GM12878 (cell line): ENCODE measurements around the gene RCAN1. TPM values are rescaled to one million over a fixed set of nuclear protein-coding genes. Genes with fewer than 3 reads are reported as not detected.

Experiments used
- ATAC-seq: fragments of 200-7000 bp; cut with Tn5 transposase; 3 replicates; pipeline ENCODE4 v1.9.1; 2020; ENCODE audit warnings: mild to moderate bottlenecking, moderate library complexity
- BruUV-seq: library from RNA; stranded (reverse); fragments of 400-500 nt; replicated peaks from 2 replicates; lab custom pipeline; 2021; lab: Mats Ljungman, UMichigan
- CTCF ChIA-PET: fragments of 300-600 bp; sonication (Branson Sonifier 250); formaldehyde crosslinking; extraction: SDS; loops from one replicate; lab custom pipeline; 2021; ENCODE audit warnings: inconsistent platforms; lab: Yijun Ruan, JAX
- POLR2A ChIA-PET: fragments of 350-600 bp; formaldehyde crosslinking; extraction: SDS; loops from one replicate; lab custom pipeline; 2021; ENCODE audit warnings: inconsistent platforms; lab: Charles Lee
- RAD21 ChIA-PET: fragments of 300-600 bp; sonication (Branson Sonifier 250); formaldehyde crosslinking; loops from one replicate; lab custom pipeline; 2023; ENCODE audit warnings: antibody characterized with exemption; ENCODE audit not compliant: unreplicated experiment; lab: Charles Lee
- SMC1A ChIA-PET: fragments of 300-600 bp; sonication (Branson Sonifier 250); formaldehyde crosslinking; loops from one replicate; lab custom pipeline; 2023; ENCODE audit not compliant: unreplicated experiment, uncharacterized antibody; lab: Charles Lee
- DNase-seq: peaks from one replicate; pipeline ENCODE4 v3.0.0-alpha.2; 2011; ENCODE audit warnings: low read depth, low spot score
- FAIRE-seq: peaks from 3 replicates; lab custom pipeline; 2011; peaks lifted over from hg19 to GRCh38; lab: Jason Lieb, UNC
- H2AFZ ChIP-seq: 2 replicates; pipeline ENCODE4 v1.6.0; 2011; ENCODE audit warnings: low read depth, low read length, control low read depth; ENCODE audit not compliant: control insufficient read depth
- H3K27ac ChIP-seq: 2 replicates; pipeline ENCODE4 v1.5.1; 2011; ENCODE audit warnings: control low read depth; ENCODE audit not compliant: control insufficient read depth, insufficient read depth
- H3K27me3 ChIP-seq, 2 experiments: replicated peaks in 1 of 2; 2 replicates each; pipeline versions ENCODE4 v1.6.0 to v1.6.1; 2011; ENCODE audit warnings: low read length in 1 of 2; ENCODE audit not compliant: control insufficient read depth in 2 of 2, insufficient read depth in 2 of 2
- H3K36me3 ChIP-seq, 2 experiments: 2 replicates each; pipeline ENCODE4 v1.5.1; 2011; ENCODE audit warnings: low read length in 1 of 2; ENCODE audit not compliant: control insufficient read depth in 2 of 2, insufficient read depth in 2 of 2
- H3K4me1 ChIP-seq: 2 replicates; pipeline ENCODE4 v1.6.1; 2011; ENCODE audit warnings: mild to moderate bottlenecking, low read length, moderate library complexity, mixed read lengths; ENCODE audit not compliant: control insufficient read depth, insufficient read depth
- H3K4me2 ChIP-seq: 2 replicates; pipeline ENCODE4 v1.6.0; 2011; ENCODE audit warnings: control low read depth; ENCODE audit not compliant: control insufficient read depth, insufficient read depth
- H3K4me3 ChIP-seq: fragments of 200-600 bp; sonication (generic); 2 replicates; pipeline ENCODE4 v1.5.1; 2016
- H3K79me2 ChIP-seq: 2 replicates; pipeline ENCODE4 v1.6.0; 2011; ENCODE audit warnings: low read length; ENCODE audit not compliant: control insufficient read depth, insufficient read depth
- H3K9ac ChIP-seq: 2 replicates; pipeline ENCODE4 v1.8.0; 2011; ENCODE audit warnings: low read length, control low read depth, mixed read lengths; ENCODE audit not compliant: control insufficient read depth, insufficient read depth
- H3K9me3 ChIP-seq: replicated peaks from 3 replicates; pipeline ENCODE4 v1.5.1; 2011; ENCODE audit warnings: mild to moderate bottlenecking, low read length; ENCODE audit not compliant: control insufficient read depth, insufficient read depth
- H4K20me1 ChIP-seq: 2 replicates; pipeline ENCODE4 v1.6.0; 2011; ENCODE audit not compliant: control insufficient read depth, insufficient read depth
- ASH2L ChIP-seq: fragments of 300-600, 200-600 bp; sonication (generic); IDR thresholded peaks from 2 replicates; pipeline ENCODE4 v1.6.1; 2017; ENCODE audit warnings: low read depth, mild to moderate bottlenecking, borderline replicate concordance
- ATF2 ChIP-seq: IDR thresholded peaks from 2 replicates; pipeline ENCODE4 v1.6.1; 2012; ENCODE audit warnings: low read length, inconsistent platforms
- BACH1 ChIP-seq: fragments of 450-650 bp; IDR thresholded peaks from 2 replicates; pipeline ENCODE4 v1.6.1; 2017; ENCODE audit warnings: mild to moderate bottlenecking, borderline replicate concordance
- CREM ChIP-seq: IDR thresholded peaks from 2 replicates; pipeline ENCODE4 v1.6.1; 2014; ENCODE audit warnings: antibody characterized with exemption, low read depth
- CTCF ChIP-seq, 3 experiments: IDR thresholded peaks in 2 of 3; conservative IDR thresholded peaks in 1 of 3; 2 replicates each; pipeline ENCODE4 v1.5.1; 2011; ENCODE audit warnings: low read depth in 3 of 3, low read length in 3 of 3, mild to moderate bottlenecking in 3 of 3, control low read depth in 2 of 3, moderate library complexity in 2 of 3, inconsistent platforms in 1 of 3, mixed read lengths in 1 of 3; ENCODE audit not compliant: control insufficient read depth in 2 of 3, insufficient read depth in 1 of 3; ENCODE audit errors: extremely low read depth in 1 of 3
- EED ChIP-seq: sonication (generic); IDR thresholded peaks from 2 replicates; pipeline ENCODE4 v1.6.1; 2016; ENCODE audit warnings: antibody characterized with exemption, low read depth
- EZH2 ChIP-seq: IDR thresholded peaks from 2 replicates; pipeline ENCODE4 v1.6.1; 2012; ENCODE audit warnings: low read depth, mild to moderate bottlenecking, control low read depth, inconsistent platforms, low read length, borderline replicate concordance; ENCODE audit not compliant: control insufficient read depth
- IKZF1 ChIP-seq: fragments of 450-650 bp; conservative IDR thresholded peaks from 2 replicates; pipeline ENCODE4 v1.6.1; 2017; ENCODE audit warnings: antibody characterized with exemption, mild to moderate bottlenecking
- RAD21 ChIP-seq: IDR thresholded peaks from 2 replicates; pipeline ENCODE4 v1.6.1; 2011; ENCODE audit warnings: mild to moderate bottlenecking, low read depth, low read length, moderate library complexity; ENCODE audit not compliant: insufficient read depth
- SPI1 ChIP-seq: IDR thresholded peaks from 2 replicates; pipeline ENCODE4 v1.6.1; 2011; ENCODE audit warnings: low read depth, mild to moderate bottlenecking, low read length, moderate library complexity, borderline replicate concordance; ENCODE audit not compliant: insufficient read depth
- TAF1 ChIP-seq: IDR thresholded peaks from 2 replicates; pipeline ENCODE4 v1.6.1; 2011; ENCODE audit warnings: mild to moderate bottlenecking, low read depth, low read length, borderline replicate concordance
- TCF3 ChIP-seq: IDR thresholded peaks from 2 replicates; pipeline ENCODE4 v1.6.1; 2012; ENCODE audit warnings: low read depth, mild to moderate bottlenecking, low read length, borderline replicate concordance; ENCODE audit not compliant: insufficient read depth
- YY1 ChIP-seq: IDR thresholded peaks from 2 replicates; pipeline ENCODE4 v1.6.1; 2011; ENCODE audit warnings: low read depth, mild to moderate bottlenecking, low read length
- WGBS: methylation state at CpG from one replicate; pipeline ENCODE4 v1.1.6; 2016; ENCODE audit warnings: low lambda C conversion rate; ENCODE audit not compliant: insufficient replicate concordance, insufficient coverage; ENCODE audit errors: missing lambda C conversion rate; 5-methylcytosine and 5-hydroxymethylcytosine counted together
- in situ Hi-C: fragments of 300-500 bp; cut with MboI; formaldehyde crosslinking; loops from 9 replicates; pipeline ENCODE4 v1.14.3; 2018; ENCODE audit warnings: mixed read lengths
- intact Hi-C: fragments of 100-400 bp; cut with micrococcal nuclease; formaldehyde crosslinking; loops from one replicate; pipeline ENCODE4 v1.14.2; 2022; ENCODE audit not compliant: unreplicated experiment
- polyA plus RNA-seq, 11 experiments: library from polyadenylated mRNA; depleted of rRNA in 4 of 11; unstranded in 6 of 11; stranded (reverse) in 5 of 11; fragments of >200 nt; fragmentation: Nextera tagmentation in 4 of 11; fragmentation: Illumina TruSeq in 1 of 11; extraction: Ambion mirVana in 4 of 11; extraction: Trizol in 1 of 11; gene quantifications; 1 replicate in 1 of 11; 2 replicates in 10 of 11; pipeline versions ENCODE4 v1.2.1 to v1.2.3, GENCODE V29; 2011 to 2016; ENCODE audit warnings: inconsistent platforms in 2 of 11, missing spikeins in 2 of 11, low read depth in 1 of 11
- total RNA-seq, 4 experiments: library from RNA; depleted of rRNA in 3 of 4; stranded (reverse); fragments of >200 nt in 3 of 4; fragmentation: Illumina TruSeq in 1 of 4; extraction: Trizol in 1 of 4; gene quantifications; 2 replicates each; pipeline versions ENCODE4 v1.2.1 to v1.2.3, GENCODE V29; 2013 to 2021

Gene RCAN1
- total and polyA plus RNA-seq, 10 of the 15 experiments (the other 5 are each of a cell fraction or from before 2014, with no cell fraction given) = 2.8 to 12.9 (median 10.5) TPM

- no peak for TF ChIP-seq ATF2
- no peak for TF ChIP-seq ASH2L
- TF ChIP-seq, all 136 proteins: peak for 0
Observed at GRCh38 chr21:34511181-34511580, 103.7 kb downstream of the RCAN1 start (continued).

GRCh38 chr21:34510148-34511142 is 104.5 kb downstream of the RCAN1 start:
- H3K27ac ChIP-seq = no peak overlapping the region
- SMC1A ChIA-PET = interaction anchor here (0.7 to 2.7 kb wide), 17 partner anchors 12 to 154 kb away, joined by 3 to 47 read pairs (median 3); no protein-coding TSS in a partner anchor
- no peak for DNase-seq
- no TSS peak for BruUV-seq
- no peaks in the 10 kb centered on the region for H4K20me1 ChIP-seq
- in situ Hi-C loops = no loop called here
- WGBS = 33% methylated on average over 13 of the region's 15 CpGs
- CTCF ChIA-PET = interaction anchor here (0.5 to 13.6 kb wide), 32 partner anchors 8 to 1414 kb away, joined by 3 to 216 read pairs (median 5); partner anchors contain the start of gene RCAN1
- no peaks in the 10 kb centered on the region for H3K79me2 ChIP-seq
- POLR2A ChIA-PET = no interaction called here
- no peaks in the 10 kb centered on the region for H3K36me3 ChIP-seq
- no peaks in the 10 kb centered on the region for H3K4me1 ChIP-seq
- H3K4me2 ChIP-seq = no peak overlapping the region
- intact Hi-C loops = loop anchor here (1.0 kb wide), 3 partner anchors 72 to 120 kb away; no protein-coding TSS in a partner anchor
- H3K27me3 ChIP-seq = no peaks in the 10 kb centered on the region
- H2AFZ ChIP-seq = no peak overlapping the region; the same call in 1 of the 2 replicates
- RAD21 ChIA-PET = interaction anchor here (0.6 to 6.3 kb wide), 13 partner anchors 9 to 161 kb away, joined by 3 to 71 read pairs (median 4); no protein-coding TSS in a partner anchor
- FAIRE-seq = peak; percentile 93
- no peak overlapping the region for H3K9ac ChIP-seq
- no peaks in the 10 kb centered on the region for H3K9me3 ChIP-seq
- H3K4me3 ChIP-seq = no peak overlapping the region
- ATAC-seq = peak; percentile 99
- TF ChIP-seq SPI1 (peak; percentile 39; the same call in 1 of the 2 replicates), YY1 (peak; percentile 69), TAF1 (no peak), CREM (0 out of 2 replicates have a peak, but pooled peaks have one; percentile 23), EED (peak; percentile 27; the same call in 1 of the 2 replicates), EZH2 (no peak), CTCF (IDR thresholded peaks at IDR 0.05 in 2 of 3, conservative IDR thresholded peaks at IDR 0.05 in 1 of 3; ENCODE audit: control insufficient read depth in 2 of 3, extremely low read depth in 1 of 3, insufficient read depth in 1 of 3, low read depth in 3 of 3, low read length in 3 of 3) (peak; percentile 81 to 86 (median 86)), TCF3 (0 out of 2 replicates have a peak, but pooled peaks have one; percentile 6), RAD21 (peak; percentile 98), IKZF1 (0 out of 2 replicates have a peak, but pooled peaks have one; percentile 21), BACH1 (no peak)
